ENCODE results near the gene PNLDC1.
"Not testable (repeated sequence)": the region's sequence is repeated elsewhere in the genome, so short reads cannot be mapped to it uniquely, and the experiment has no call there.

PNLDC1 gene

GRCh38 chr6:159854959-159855358 is 54.9 kb downstream of the PNLDC1 start:
- DNase-seq = no peak

- DNase-seq = no peak
These were observed 58.2 kb downstream of the PNLDC1 start for GRCh38 chr6:159858259-159858658.

- DNase-seq = no peak
These were observed 60.4 kb downstream of the PNLDC1 start for GRCh38 chr6:159860482-159860881.

- DNase-seq = no peak
These were observed 62.0 kb downstream of the PNLDC1 start for GRCh38 chr6:159862103-159862502.

- not testable (repeated sequence) for DNase-seq
These were observed 63.3 kb downstream of the PNLDC1 start for GRCh38 chr6:159863341-159863740.

- DNase-seq = no peak
These were observed 65.3 kb downstream of the PNLDC1 start for GRCh38 chr6:159865226-159865920.

GRCh38 chr6:159866286-159867247 is 66.5 kb downstream of the PNLDC1 start:
- no peak for DNase-seq
